ENCODE measurements around the gene SRP14.
A peak's percentile ranks its signal among the peaks of the same experiment; 100 is the strongest.
"Not testable (repeated sequence)": the region's sequence is repeated elsewhere in the genome, so short reads cannot be mapped to it uniquely, and the experiment has no call there.

Gene SRP14

GRCh38 chr15:40029979-40030893, 8.7 kb downstream of the SRP14 start:
- peak; percentile 53 for DNase-seq (ENCODE audit: low read depth)

GRCh38 chr15:40028853-40029252, 10.1 kb downstream of the SRP14 start:
- DNase-seq (ENCODE audit: low read depth) = no peak

DNA sequence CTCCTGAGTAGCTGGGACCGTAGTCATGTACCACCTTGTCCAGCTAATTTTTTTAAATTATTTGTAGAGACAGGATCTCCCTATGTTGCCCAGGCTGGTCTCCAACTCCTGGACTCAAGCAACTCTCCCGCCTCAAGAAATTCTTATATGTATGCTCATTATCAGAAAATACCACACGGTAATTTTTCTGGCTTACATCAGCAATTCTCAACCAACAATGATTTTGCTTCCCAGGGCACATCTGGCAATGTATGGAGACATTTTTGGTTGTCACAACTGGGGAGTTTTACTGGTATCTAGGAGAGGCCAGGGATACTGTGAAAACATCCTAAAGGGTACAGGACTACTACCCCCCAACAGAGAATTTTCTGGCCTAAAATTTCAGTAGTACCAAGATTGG, 10.8 kb downstream of the SRP14 start:
- DNase-seq (ENCODE audit: low read depth) = no peak

GRCh38 chr15:40016224-40016865, 22.6 kb downstream of the SRP14 start:
- no peak for DNase-seq (ENCODE audit: low read depth)

GRCh38 chr15:40014390-40014789, 24.6 kb downstream of the SRP14 start:
- DNase-seq (ENCODE audit: low read depth) = no peak

DNA sequence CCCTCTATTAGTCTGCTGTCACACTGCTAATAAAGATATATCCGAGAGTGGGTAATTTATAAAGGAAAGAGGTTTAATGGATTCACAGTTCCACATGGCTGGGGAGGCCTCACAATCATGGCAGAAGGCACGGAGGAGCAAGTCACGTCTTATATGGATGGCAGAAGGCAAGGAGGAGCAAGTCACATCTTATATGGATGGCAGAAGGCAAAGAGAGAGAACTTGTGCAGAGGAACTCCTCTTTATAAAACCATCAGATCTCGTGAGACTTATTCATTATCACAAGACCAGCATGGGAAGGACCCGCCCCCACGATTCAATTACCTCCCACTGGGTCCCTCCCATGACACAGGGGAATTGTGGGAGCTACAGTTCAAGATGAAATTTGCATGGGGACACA, 25.6 kb downstream of the SRP14 start:
- not testable (repeated sequence) for DNase-seq (ENCODE audit: low read depth)

DNA sequence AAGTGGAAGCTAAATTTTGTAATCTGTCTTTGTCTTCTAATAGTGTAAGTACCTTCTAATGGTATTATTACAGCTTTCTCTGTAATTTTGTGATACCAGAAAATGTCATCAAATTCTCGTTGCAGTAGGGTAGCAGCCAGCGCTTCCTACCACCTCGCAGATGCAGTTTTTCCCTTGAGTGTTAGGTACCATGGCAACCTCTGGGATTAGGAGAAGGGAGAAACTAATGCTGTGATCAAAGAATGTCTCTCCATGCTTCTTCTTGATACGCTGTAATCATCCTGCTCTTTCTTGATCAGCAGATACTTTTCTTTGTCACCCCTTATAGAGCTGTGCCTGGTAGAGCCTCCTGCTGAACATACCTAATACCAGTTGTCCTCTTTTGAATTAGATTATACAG, 27.7 kb downstream of the SRP14 start:
- DNase-seq (ENCODE audit: low read depth) = no peak

- DNase-seq (ENCODE audit: low read depth) = peak; percentile 45
Observed at GRCh38 chr15:40010686-40011085, 28.3 kb downstream of the SRP14 start.

- DNase-seq (ENCODE audit: low read depth) = no peak
Observed at GRCh38 chr15:40008061-40008765, 30.8 kb downstream of the SRP14 start.

- DNase-seq (ENCODE audit: low read depth) = peak; percentile 51
Observed at GRCh38 chr15:40006646-40007045, 32.3 kb downstream of the SRP14 start.

GRCh38 chr15:40006003-40006402, 33.0 kb downstream of the SRP14 start:
- peak; percentile 46 for DNase-seq (ENCODE audit: low read depth)

GRCh38 chr15:40003116-40003916, 35.7 kb downstream of the SRP14 start:
- DNase-seq (ENCODE audit: low read depth) = no peak

DNA sequence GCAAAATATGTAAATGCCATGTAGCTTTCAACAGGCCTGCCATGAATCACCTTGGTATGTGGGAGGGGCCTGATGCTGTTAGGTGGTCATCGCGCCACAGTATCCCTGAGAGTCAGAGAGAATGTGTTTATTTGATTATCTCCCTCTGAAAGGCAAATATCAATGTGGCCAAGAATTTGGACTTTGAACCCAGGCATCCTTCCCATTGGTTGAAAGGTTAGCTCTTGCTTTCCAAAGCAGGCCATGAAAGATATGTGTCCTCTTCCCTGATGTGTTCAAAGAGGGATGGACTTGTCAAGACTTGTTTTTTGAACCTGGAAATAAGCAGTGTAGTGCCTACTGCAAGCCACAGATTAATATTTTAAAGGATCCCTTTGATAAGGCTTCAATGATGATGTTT, 36.7 kb downstream of the SRP14 start:
- peak; percentile 50 for DNase-seq (ENCODE audit: low read depth)

- no peak for DNase-seq (ENCODE audit: low read depth)
Observed at GRCh38 chr15:39999538-40000200, 39.3 kb downstream of the SRP14 start.

- DNase-seq (ENCODE audit: low read depth) = no peak
Observed at GRCh38 chr15:39998511-39999077, 40.4 kb downstream of the SRP14 start.

DNA sequence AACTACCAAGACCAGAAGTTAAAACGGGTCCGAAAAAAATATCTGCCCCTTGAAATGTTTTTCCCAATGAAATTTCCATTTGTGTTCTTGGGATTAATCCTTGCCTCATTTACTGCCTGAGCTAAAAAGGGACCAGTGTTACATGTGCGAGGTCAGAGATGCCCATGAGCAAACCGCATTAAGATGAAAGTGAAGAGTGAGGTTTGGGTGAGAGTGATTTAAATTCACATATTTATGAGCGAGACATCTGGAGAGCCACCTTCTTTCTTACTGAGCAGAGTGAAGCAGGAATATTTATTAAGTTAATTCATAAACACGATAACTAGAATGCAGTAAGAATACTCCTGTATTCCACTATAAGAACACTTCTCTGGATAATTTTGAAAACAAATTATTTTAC, 41.3 kb downstream of the SRP14 start:
- DNase-seq (ENCODE audit: low read depth) = no peak

DNA sequence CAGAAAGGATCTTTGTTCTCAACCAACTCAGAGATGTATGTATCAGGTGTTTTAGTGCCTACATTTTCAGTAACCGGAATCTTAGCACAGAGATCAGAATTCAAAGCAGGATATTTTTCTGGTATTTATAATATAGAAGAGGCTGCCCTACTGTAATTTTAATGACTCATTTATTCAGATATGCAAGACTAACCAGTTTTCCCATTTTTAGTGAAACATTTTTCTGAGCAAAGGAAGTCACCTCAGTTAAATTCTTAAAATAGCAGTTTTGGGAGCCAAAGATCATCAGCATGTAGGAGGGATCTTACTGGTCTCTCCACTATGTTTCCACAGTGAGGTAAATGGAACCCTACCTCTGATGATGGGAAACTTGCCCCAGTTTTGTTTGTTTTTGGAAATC, 42.0 kb downstream of the SRP14 start:
- no peak for DNase-seq (ENCODE audit: low read depth)

- DNase-seq (ENCODE audit: low read depth) = not testable (repeated sequence)
Observed at GRCh38 chr15:39996228-39996627, 42.8 kb downstream of the SRP14 start.

DNA sequence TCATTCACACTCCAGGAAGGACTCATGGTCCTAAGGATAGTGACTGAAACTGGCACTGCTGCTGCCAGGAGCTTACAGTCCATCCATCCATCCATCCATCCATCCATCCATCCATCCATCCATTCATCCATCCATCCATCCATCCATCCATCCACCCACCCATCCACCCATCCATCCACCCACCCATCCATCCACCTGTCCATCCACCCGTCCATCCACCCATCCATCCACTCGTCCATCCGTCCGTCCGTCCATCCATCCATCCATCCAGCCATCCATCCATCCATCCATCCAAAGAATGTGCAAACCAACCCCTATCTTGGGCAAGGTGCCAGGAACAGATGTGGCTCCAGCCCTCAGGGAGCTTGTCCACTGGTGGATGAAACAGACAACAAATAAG, 46.0 kb downstream of the SRP14 start:
- not testable (repeated sequence) for DNase-seq (ENCODE audit: low read depth)

GRCh38 chr15:39990706-39991105, 48.3 kb downstream of the SRP14 start:
- no peak for DNase-seq (ENCODE audit: low read depth)

- no peak for DNase-seq (ENCODE audit: low read depth)
Observed at GRCh38 chr15:39987821-39988220, 51.2 kb downstream of the SRP14 start.

Data from ELR (cell line).